Purkinje cell (primary cell): Measurements from ENCODE around the gene ETS2. TPM values are rescaled to one million over a fixed set of nuclear protein-coding genes. Genes with fewer than 3 reads are reported as not detected.

Source experiments
- polyA plus RNA-seq: library from polyadenylated mRNA; unstranded; fragments of >200 nt; fragmentation: Nextera tagmentation; gene quantifications from 2 replicates; pipeline ENCODE4 v1.2.1, GENCODE V29; 2014

Gene ETS2
- 9.9 and 11.8 TPM in 2 replicates for polyA plus RNA-seq

DNA sequence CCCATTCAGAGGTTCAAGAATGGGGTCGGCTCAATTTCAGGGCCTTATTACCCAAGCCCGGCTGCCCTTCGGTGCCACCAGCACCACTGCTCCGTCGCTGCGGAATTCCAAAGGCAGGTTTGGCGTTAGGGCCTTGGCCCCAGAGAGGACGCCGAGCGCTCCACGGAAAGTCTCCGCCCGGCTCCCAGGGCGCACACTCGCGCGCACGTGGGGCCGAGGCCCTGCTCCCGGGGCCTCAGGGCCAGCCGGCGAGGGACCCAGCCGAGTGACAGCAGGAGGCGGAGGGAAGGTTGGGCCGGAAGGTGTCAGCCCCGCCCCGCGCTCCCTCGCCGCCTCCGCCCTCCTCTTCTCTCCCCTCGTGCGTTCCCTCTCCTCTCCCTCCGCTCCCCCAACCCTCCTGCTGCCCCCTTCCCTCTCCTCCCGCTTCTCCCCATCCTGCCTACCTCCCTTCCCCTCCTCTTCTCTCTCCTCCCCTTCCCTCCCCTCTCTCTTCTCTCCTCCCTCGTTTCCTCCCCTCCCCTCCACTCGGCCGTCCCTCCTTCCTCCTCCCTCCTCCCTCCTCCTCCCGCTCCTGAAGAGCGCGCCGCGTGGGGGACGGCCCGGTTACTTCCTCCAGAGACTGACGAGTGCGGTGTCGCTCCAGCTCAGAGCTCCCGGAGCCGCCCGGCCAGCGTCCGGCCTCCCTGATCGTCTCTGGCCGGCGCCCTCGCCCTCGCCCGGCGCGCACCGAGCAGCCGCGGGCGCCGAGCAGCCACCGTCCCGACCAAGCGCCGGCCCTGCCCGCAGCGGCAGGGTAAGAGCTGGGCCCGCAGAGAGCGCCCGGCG lies at the start of gene ETS2:
Gene ETS2 (plus strand): TSS at position 602 of the 825 bp plus-strand sequence. CDS start 4,106 bp downstream, outside the sequence.

